Right renal pelvis (tissue), 4 donors: Measurements from ENCODE around the gene AMZ1. TPM values are rescaled to one million over a fixed set of nuclear protein-coding genes. Genes with fewer than 3 reads are reported as not detected.
"Not testable (repeated sequence)": the region's sequence is repeated elsewhere in the genome, so short reads cannot be mapped to it uniquely, and the experiment has no call there.

ENCODE experiments used
- DNase-seq, 4 donors: peaks; one replicate each; pipeline ENCODE4 v3.0.0-alpha.2; 2013; ENCODE audit warnings: low read depth in 4 of 4, low spot score in 3 of 4, missing footprints in 1 of 4
- polyA plus RNA-seq, 4 donors: library from polyadenylated mRNA; unstranded; fragments of 120-200 nt; gene quantifications; one replicate each; pipeline ENCODE4 v1.2.1, GENCODE V29; 2013; ENCODE audit not compliant: insufficient read length in 4 of 4

Gene AMZ1
- polyA plus RNA-seq, 4 donors, result 0.08 to 0.12 (median 0.10) TPM; not detected in 1

DNA sequence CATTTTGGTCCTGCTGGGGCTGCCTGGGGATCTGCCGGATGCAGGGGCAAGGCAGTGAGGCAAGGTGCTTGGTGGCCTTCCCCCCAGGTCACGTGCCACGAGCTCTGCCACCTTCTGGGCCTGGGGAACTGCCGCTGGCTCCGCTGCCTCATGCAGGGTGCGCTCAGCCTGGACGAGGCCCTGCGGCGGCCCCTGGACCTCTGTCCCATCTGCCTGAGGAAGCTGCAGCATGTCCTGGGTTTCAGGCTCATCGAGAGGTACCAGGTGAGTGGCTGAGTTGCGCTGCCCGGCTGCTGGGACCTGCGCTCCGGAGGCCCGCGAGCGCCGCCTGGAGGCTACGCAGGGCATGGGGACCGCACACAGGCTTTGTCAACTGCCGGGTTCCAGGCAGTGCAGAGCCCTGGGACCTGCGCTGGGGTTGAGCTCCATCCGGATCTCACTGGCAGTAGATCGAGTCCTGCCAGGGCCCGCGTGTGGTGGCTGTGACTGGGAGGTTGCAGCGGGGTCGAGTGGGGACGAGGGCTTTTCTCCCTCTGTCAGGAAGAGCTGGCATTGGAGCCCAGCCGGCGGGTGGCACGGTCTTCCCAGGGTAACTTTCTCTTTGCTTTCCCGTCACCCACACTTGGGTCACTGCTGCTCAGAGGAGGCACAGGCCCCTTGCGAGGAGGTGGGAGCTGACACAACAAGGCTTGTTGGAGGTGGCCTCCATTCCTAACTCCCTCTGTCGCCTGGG, 21.7 kb downstream of the AMZ1 start:
- peak in 1 of 4 donors; percentile 51 for DNase-seq

DNA sequence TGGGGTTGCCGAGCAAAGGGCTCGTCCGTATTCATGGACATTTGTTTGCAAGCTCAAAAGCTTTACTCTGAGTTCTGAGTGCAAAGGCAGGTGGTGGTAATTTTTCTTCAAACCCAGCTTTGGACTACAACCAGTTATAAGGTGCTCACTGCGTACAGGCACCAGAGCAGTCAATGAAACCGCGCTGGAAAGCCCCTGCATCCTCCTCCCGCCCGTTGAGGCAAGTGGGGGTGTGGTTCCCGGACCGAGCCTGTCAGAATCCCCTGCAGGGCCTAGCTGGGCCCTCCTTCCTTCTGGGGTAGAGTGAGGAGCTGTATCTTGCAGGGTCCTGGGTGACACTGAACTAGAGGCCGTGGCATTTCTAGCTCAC, 22.3 kb downstream of the AMZ1 start:
- DNase-seq, result no peak

DNA sequence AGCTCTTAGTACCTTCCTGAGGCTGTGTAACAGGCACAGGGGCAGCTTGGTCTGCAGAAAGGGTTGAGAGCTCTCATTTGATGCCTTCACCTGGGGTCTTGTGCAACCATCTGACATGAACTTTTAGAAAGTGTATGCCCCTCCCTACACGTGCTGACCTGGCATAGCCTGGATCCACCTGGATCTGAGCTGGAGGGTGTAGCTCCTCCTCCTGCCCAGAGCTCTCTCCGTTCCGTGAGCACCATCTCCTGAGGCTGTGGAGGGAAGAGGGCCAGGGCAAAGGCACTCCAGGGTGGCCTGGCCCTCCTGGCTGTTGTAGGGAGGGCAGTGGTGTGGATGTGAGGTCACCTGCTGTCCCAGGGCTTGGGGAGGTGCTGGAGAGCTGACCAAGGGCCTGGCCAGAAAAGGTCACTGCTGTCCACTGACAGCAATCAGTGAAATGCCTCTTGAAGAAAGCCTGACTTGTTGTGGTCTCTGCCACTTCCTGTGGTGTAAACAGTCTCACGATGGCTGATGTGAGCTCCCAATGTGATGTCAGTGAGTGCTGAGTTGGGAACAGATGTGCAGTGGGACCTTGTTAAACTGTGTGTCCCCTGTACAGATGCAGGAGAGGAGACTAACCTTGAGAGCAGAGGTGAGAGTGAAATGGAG, 23.0 kb downstream of the AMZ1 start:
- no peak for DNase-seq

DNA sequence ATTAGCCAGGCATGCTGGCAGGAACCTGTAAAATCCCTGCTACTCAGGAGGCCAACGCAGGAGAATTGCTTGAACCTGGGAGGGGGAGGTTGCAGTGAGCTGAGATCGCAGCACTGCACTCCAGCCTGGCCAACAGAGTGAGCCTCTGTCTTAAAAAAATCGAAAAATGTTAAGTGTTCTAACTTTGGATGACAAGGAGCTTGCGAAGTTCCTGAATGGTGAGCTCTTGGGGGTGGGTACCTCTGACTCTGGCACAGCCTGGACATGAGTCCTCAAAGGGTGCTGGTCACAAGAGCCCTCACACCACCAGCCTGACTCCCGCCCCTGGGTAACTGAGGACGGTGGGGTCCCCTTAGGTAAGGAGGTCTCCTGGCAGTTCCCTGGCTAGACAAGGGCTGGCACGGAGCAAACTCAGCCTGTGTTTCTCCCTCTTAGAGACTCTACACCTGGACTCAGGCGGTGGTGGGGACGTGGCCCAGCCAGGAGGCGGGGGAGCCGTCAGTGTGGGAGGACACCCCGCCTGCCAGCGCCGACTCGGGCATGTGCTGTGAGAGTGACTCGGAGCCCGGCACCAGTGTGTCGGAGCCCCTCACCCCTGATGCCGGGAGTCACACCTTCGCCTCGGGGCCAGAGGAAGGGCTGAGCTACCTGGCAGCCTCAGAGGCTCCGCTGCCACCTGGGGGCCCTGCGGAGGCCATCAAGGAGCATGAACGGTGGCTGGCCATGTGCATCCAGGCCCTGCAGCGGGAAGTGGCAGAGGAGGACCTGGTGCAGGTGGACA, 24.1 kb downstream of the AMZ1 start:
- DNase-seq, result no peak

DNA sequence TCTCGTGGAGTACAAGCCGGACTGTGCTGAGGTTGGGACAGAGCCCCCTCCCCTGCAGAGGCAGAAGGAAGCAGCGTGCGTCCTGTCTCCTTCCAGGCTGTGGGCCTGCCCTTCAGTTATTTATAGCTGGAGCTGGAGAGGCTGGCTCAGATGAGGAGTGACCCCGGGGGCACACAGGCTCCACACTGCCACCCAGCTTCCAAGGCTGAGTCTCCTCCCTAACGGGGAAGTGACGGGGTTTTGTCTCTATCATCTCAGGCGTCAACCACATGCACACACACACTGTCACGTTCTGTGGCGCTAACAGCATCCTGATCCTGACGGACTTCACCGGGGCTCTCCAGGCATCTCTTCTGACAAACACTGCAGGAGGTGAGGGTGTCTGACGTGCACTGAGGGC, 25.4 kb downstream of the AMZ1 start:
- no peak for DNase-seq

DNA sequence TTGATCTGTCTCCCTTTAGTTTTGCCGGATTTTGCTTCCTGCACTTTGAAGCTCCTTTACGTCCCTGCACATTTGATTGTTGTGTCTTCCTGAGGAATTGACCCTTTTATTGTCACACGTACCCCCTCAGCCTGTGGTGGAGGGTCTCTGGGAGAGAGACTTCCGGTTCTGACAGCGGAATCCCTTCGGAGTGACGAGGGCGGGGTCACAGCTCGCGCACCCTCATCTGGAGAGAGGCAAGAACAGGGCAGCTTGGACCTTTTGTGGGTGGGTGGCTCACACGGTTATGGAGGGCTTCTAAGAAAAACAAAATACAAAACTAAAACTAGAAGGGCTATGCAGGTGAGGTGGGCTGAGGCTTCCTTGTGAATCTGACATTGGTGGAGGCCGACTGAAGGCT, 26.0 kb downstream of the AMZ1 start:
- no peak for DNase-seq

DNA sequence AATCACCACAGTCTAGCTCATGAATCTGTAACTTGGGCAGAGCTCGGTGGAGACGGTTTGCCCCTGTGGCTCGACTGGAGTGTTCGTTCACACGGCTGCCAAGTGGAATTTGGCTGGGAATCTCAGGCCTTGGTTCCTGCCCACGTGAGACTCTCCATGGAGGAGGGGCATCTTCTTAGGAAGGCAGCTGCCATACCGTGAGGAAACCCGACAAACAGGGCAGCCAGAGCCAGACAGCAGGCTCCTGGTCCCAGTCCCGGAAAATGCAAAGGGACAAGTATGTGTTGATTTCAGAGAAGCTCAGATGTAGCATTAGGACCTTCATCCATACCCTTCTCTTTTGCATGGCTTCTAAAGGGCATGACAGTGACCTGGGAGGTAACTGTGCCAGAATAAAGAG, 26.6 kb downstream of the AMZ1 start:
- no peak for DNase-seq

DNA sequence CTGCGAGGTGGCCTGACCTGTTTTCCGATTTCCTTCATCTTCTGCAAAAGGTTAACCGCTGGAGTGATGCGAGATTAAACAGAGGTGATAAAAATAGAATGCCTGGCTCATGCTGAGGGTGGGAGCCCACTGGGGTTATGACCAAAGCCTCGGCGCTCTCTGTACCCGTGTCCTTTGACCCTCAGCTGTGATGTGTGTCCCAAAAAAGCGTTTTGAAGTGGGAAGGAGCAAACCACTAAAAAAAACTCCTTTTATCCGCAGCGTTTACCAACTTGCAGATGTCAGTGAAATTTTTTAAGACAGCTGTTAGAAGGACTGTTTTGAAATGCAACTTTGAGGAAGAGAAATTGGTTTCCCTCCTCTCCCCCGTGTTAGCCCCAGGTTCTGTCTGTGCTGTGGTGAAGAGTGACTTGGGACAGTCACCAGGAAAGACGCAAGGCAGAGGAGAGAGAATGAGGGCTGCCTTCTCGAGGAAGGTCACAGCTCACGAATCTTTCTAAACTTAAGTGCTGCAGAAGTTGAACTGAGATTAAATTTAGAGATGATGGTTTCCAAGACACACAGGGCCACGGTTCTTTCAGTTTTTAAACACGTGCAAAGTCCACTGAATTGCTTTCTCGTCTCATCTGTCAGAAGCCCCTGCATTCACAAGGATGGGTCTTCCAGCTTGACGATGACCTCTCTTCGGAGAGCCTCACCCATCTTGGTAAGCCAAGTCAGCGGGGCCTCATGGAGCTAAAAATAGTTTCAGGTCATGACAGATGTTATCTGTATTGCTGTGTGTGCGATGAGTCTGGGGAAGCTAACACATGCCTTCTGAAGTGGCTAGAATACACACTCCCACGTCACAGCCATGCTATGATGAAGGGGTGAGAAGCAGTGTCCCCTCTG, 27.6 kb downstream of the AMZ1 start:
- DNase-seq, result no peak

GRCh38 chr7:2716488-2716887, 28.5 kb downstream of the AMZ1 start:
- no peak for DNase-seq

- DNase-seq, result no peak
These were observed 28.9 kb downstream of the AMZ1 start for GRCh38 chr7:2716906-2717292.

DNA sequence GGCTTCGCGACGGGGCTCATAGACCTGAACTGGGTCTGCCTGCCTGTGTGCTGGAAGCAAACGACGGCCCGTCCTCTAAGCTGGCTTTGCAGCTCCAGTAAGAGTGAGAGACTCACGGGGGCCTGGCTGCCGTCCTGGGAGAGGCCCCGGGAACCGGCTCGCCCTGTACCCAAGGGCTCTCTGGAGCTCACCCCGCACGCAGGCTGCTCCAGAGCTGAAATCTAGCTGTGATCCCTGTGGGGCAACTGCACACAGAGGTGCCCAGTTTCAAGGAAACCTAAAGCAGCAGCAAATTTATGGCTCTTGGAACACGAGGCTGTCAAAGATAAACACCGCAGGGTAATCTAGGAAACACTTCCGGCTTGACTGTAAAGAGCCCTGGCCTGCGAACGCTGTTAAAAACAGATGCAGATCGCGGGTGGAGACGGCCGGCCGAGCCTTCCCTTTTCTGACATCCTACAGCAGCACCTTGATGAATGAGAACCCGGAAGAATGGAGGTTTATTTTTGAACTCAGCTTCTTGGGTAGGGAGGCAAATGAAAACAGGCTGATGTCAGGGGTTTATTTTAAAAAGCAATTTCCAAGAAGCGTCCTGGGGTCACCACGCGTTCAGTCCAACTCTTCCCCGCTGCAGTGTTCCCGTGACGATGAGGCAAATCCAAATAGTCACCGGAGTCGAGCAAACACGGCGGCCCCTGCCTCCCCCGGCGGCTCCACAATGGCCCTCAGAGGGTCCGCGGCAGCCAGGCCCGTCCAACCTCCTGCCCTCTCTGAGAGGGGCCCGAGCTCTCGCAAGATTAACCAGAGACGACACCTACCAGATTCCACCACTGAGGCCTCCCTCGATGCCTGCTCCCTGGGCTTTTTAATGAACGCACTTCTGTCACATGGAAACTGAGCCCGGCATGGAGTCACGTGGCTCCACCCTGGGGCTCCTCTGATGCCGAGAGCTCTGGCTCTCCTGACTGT, 29.6 kb downstream of the AMZ1 start:
- peak in 2 of 4 donors; percentile 58 to 59 for DNase-seq

GRCh38 chr7:2718296-2718965, 30.4 kb downstream of the AMZ1 start:
- DNase-seq, result no peak

DNA sequence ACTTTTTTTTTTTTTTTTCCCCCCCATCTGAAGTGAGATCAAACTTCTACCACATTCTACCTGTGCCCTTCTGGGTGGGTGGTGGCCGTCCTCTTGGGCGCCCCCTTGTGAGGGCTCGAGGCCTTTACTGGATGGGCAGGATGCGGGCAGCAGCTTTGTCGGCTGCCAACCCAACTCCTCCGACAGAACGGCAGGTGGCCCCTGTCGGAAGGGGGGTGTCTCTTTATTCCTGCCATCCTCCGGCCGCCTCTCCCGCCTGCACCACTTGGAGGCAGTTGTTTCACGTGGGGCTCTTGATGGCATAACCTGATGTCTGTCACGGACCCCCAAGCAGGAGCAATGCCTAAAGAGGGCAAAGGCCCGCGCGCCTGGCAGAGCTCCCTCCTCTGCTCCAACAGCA, 31.0 kb downstream of the AMZ1 start:
- DNase-seq, result no peak

DNA sequence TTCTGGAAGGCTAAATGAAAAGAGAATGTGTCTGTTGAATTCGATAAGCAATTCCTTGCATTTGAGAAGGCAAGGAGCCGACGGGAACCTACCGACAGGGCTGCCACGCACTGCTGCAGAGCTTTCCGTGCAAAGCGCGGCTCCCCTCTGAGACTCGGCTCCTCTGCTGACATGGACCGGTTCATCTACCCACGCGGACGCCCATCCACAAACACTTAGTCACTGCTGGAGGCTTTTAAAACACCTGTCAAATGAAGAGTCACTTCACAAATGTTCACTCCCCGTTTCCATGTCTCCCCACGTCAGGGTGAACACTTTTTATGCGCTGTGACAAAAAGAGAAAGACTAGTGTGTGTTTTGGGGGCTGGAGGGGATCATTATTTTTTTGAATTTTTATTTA, 32.0 kb downstream of the AMZ1 start:
- DNase-seq, result no peak

DNA sequence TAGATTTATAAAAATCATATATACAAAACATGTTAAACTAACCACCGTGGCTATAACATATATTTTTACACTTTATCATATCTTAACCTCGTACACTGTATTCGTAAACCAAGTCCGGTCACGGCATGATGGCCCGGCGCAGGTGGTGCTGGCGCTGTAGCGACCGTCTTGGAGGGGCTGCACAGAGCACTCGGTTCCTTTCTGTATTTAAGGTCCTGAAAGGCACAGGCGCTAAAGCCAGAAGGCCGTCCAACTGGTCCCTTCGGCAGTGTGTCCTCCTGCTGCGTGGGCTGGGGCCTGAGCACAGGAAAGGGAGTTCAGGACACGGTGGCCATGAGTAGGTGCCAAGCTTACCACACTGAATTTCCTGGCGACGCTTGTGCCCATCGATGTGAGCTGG, 33.8 kb downstream of the AMZ1 start:
- no peak for DNase-seq

DNA sequence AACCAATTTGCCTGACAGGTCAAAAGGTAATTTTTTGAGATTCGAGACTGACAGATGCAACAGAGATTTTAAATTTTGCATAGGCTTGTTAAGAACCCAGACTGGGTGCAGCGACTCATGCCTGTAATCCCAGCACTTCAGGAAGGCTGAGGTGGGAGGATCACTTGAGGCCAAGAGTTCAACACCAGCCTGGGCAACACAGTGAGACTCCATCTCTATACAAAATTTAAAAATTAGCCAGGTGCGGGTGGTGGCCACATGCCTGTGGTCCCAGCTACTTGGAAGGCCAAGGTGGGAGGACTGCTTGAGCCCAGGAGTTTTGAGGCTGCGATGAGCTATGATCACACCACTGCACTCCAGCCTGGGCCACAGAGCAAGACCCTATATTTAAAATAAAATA, 34.6 kb downstream of the AMZ1 start:
- DNase-seq, result no peak

GRCh38 chr7:2723138-2723850, 35.3 kb downstream of the AMZ1 start:
- no peak for DNase-seq

GRCh38 chr7:2724036-2724435, 36.0 kb downstream of the AMZ1 start:
- not testable (repeated sequence) for DNase-seq
